Measurements from ENCODE around the gene ZNF804B. TPM values are rescaled to one million over a fixed set of nuclear protein-coding genes. Genes with fewer than 3 reads are reported as not detected.

The ZNF804B gene
- total RNA-seq (ENCODE audit: low replicate concordance) = not detected in 2 replicates

DNA sequence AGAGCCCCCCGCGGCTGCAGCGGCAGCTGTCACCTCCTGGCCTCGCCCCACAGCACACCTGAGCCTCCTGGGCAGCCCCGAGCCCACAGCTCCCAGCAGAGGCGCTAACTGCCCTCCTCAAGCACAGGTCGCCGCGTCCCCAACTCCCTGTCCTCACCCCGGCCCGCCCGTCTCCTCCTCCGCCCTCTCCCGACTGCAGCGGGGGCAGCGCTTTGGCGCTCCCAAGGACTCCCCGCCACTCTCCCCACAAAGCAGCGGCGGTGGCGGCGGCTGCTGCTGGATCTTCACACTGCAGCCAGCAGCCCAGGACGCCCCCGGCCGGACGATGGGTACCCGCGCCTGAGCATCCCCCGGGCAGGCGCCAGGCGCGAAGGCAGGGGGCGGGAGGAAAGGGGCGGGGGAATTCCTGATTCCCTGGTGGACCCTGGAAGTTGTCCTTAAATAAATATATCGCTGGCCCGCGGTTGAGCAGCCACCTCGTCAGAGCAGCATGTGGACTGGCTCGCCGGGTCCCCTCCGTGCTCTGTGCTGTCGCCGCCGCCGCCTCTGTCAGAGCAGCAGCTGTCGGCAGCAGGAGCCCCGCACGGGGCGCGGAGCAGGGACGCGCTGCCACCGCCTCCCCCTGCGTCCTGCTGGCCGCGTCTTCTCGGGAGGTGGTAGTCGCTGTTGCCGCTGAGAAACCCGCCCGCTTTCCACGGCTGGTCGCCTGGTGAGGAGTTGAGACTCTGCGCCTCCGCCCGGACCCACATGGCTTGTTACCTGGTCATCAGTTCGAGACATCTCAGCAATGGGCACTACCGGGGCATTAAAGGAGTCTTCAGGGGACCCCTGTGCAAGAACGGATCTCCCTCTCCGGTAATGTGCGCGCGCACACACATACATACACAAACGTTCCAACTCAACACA lies at the start of gene ZNF804B:
Gene ZNF804B (plus strand): TSS at position 471 of the 906 bp plus-strand sequence. CDS start 277 bp downstream, at position 748.
- DNase-seq (ENCODE audit: low spot score) = peak; percentile 85
- Histone ChIP-seq H4K20me1 (ENCODE audit: low read depth) (peaks cover 2% of the 10 kb centered on the region), H3K4me1 (peaks cover 8% of the 10 kb centered on the region), H3K79me2 (ENCODE audit: low read depth) (no peaks in the 10 kb centered on the region), H3K27me3 (peaks cover 68% of the 10 kb centered on the region), H3K9me3 (ENCODE audit: low read depth) (no peaks in the 10 kb centered on the region), H3K27ac (no peak within 1 kb of the TSS), H3F3A (ENCODE audit: low read depth) (peaks cover 12% of the 10 kb centered on the region), H3K36me3 (no peaks in the 10 kb centered on the region), H2AFZ (replicated peaks) (peak within 1 kb of the TSS; percentile 94), H3K9ac (no peak within 1 kb of the TSS), H3K4me2 (peak within 1 kb of the TSS; percentile 96), H3K4me3 (peak within 1 kb of the TSS; percentile 52)
- peak within 1 kb of the TSS; percentile 89 for H3K4me3 Mint-ChIP-seq
- H3K27ac Mint-ChIP-seq = no peak within 1 kb of the TSS
- peaks cover 11% of the 10 kb centered on the region for H3K4me1 Mint-ChIP-seq
- H3K36me3 Mint-ChIP-seq = no peaks in the 10 kb centered on the region
- H3K27me3 Mint-ChIP-seq (ENCODE audit: insufficient read depth, low read depth) = peaks cover 21% of the 10 kb centered on the region
- H3K9me3 Mint-ChIP-seq = no peaks in the 10 kb centered on the region
- TF ChIP-seq, protein P1, sequence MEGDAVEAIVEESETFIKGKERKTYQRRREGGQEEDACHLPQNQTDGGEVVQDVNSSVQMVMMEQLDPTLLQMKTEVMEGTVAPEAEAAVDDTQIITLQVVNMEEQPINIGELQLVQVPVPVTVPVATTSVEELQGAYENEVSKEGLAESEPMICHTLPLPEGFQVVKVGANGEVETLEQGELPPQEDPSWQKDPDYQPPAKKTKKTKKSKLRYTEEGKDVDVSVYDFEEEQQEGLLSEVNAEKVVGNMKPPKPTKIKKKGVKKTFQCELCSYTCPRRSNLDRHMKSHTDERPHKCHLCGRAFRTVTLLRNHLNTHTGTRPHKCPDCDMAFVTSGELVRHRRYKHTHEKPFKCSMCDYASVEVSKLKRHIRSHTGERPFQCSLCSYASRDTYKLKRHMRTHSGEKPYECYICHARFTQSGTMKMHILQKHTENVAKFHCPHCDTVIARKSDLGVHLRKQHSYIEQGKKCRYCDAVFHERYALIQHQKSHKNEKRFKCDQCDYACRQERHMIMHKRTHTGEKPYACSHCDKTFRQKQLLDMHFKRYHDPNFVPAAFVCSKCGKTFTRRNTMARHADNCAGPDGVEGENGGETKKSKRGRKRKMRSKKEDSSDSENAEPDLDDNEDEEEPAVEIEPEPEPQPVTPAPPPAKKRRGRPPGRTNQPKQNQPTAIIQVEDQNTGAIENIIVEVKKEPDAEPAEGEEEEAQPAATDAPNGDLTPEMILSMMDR (IDR thresholded peaks at IDR 0.05) = peak; percentile 26
- TF ChIP-seq EZH2phosphoT487 (IDR thresholded peaks at IDR 0.05) (peak; percentile 4), EZH2 (IDR thresholded peaks at IDR 0.05) (peak; percentile 60)

DNA sequence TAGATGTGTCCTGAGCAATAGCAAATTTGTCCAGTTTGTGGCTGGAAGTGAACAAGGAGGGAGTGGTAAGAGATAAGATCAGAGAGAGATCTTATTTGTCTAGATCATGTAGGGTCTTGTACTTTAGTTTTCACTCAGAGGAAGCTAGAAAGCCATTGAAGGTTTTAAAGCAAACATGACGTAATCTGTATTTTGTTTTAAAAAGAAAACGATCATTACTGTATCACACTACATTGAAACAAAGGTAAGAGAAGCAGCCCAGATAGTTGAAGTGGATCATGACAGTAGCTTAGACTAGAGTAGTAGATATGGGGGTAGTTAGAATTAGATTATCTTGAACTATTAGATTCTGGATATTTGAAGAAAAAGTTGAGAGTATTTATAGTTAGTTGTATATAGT lies 23.6 kb upstream of the ZNF804B start:
- no peak overlapping the region for H3K27ac Mint-ChIP-seq
- no peaks in the 10 kb centered on the region for H3K36me3 Mint-ChIP-seq
- H2AFZ ChIP-seq (replicated peaks) = no peak overlapping the region
- no peaks in the 10 kb centered on the region for H3F3A ChIP-seq (ENCODE audit: low read depth)
- H3K27ac ChIP-seq = no peak overlapping the region
- no peak for DNase-seq (ENCODE audit: low spot score)
- no peaks in the 10 kb centered on the region for H3K27me3 Mint-ChIP-seq (ENCODE audit: insufficient read depth, low read depth)
- H4K20me1 ChIP-seq (ENCODE audit: low read depth) = no peaks in the 10 kb centered on the region
- no peaks in the 10 kb centered on the region for H3K9me3 Mint-ChIP-seq
- no peaks in the 10 kb centered on the region for H3K9me3 ChIP-seq (ENCODE audit: low read depth)
- H3K4me3 Mint-ChIP-seq = no peak overlapping the region
- no peak for TF ChIP-seq EZH2phosphoT487 (IDR thresholded peaks at IDR 0.05)
- no peak overlapping the region for H3K4me3 ChIP-seq
- H3K36me3 ChIP-seq = no peaks in the 10 kb centered on the region
- H3K79me2 ChIP-seq (ENCODE audit: low read depth) = no peaks in the 10 kb centered on the region
- H3K9ac ChIP-seq = no peak overlapping the region
- H3K4me1 Mint-ChIP-seq = no peaks in the 10 kb centered on the region
- no peak overlapping the region for H3K4me2 ChIP-seq
- H3K4me1 ChIP-seq = no peaks in the 10 kb centered on the region
- H3K27me3 ChIP-seq = no peaks in the 10 kb centered on the region

DNA sequence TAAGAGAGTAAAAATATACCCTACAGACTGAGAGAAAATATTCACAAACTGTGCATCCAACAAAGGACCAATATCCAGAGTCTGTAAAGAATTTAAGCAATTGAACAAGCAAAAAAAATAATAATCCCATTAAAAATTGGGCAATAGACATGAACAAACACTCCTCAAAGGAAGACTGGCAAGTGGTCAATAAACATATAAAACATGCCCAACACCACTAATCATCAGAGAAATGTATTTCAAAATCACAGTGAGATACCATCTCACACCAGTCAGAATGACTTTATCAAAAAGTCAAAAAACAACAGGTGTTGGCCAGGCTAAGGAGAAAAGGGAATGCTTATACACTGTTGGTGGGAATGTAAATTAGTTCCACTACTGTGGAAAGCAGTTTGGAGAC lies 21.9 kb upstream of the ZNF804B start:
- Histone ChIP-seq H3K27me3 (no peaks in the 10 kb centered on the region), H3K27ac (no peak overlapping the region), H3K79me2 (ENCODE audit: low read depth) (no peaks in the 10 kb centered on the region), H3K4me2 (no peak overlapping the region), H3K9ac (no peak overlapping the region), H3K4me3 (no peak overlapping the region), H3K9me3 (ENCODE audit: low read depth) (no peaks in the 10 kb centered on the region), H3K36me3 (no peaks in the 10 kb centered on the region), H3K4me1 (peaks cover 8% of the 10 kb centered on the region), H2AFZ (replicated peaks) (no peak overlapping the region), H3F3A (ENCODE audit: low read depth) (no peaks in the 10 kb centered on the region), H4K20me1 (ENCODE audit: low read depth) (no peaks in the 10 kb centered on the region)
- no peak for DNase-seq (ENCODE audit: low spot score)
- H3K4me3 Mint-ChIP-seq = no peak overlapping the region
- H3K27me3 Mint-ChIP-seq (ENCODE audit: insufficient read depth, low read depth) = peaks cover 2% of the 10 kb centered on the region
- no peak overlapping the region for H3K27ac Mint-ChIP-seq
- H3K4me1 Mint-ChIP-seq = no peaks in the 10 kb centered on the region
- TF ChIP-seq, protein P1 (IDR thresholded peaks at IDR 0.05) = no peak
- TF ChIP-seq EZH2 (IDR thresholded peaks at IDR 0.05) (no peak), EZH2phosphoT487 (IDR thresholded peaks at IDR 0.05) (no peak)
- H3K9me3 Mint-ChIP-seq = no peaks in the 10 kb centered on the region
- no peaks in the 10 kb centered on the region for H3K36me3 Mint-ChIP-seq

DNA sequence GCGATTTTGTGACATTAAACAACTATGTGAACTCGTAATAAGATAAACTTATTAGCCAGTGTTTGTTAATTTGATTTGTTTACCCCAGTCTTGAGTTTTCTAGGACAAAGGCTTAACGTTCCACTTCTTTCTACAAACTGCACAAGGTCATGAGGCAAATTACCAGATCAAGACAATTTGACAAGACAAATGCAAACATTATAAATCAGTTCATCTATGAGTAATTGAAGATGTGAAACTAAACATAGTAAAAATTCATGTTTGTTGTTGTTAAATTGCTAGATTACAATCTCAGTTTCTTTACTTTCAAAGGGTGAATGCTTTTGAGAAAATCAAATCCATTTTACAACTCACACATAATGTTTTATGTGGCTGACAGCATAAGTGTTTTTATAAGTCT lies 13.4 kb upstream of the ZNF804B start:
- Mint-ChIP-seq H3K27me3 (ENCODE audit: insufficient read depth, low read depth) (peaks cover 1% of the 10 kb centered on the region), H3K36me3 (no peaks in the 10 kb centered on the region), H3K4me1 (no peaks in the 10 kb centered on the region), H3K4me3 (no peak overlapping the region), H3K9me3 (peaks cover 3% of the 10 kb centered on the region), H3K27ac (no peak overlapping the region)
- Histone ChIP-seq H3K79me2 (ENCODE audit: low read depth) (no peaks in the 10 kb centered on the region), H3K27me3 (no peaks in the 10 kb centered on the region), H3K27ac (no peak overlapping the region), H4K20me1 (ENCODE audit: low read depth) (no peaks in the 10 kb centered on the region), H3K4me1 (peaks cover 8% of the 10 kb centered on the region), H3K9me3 (ENCODE audit: low read depth) (no peaks in the 10 kb centered on the region), H3K4me3 (no peak overlapping the region), H3F3A (ENCODE audit: low read depth) (no peaks in the 10 kb centered on the region), H3K4me2 (no peak overlapping the region), H3K9ac (no peak overlapping the region), H3K36me3 (no peaks in the 10 kb centered on the region), H2AFZ (replicated peaks) (no peak overlapping the region)
- TF ChIP-seq EZH2 (IDR thresholded peaks at IDR 0.05) (no peak), EZH2phosphoT487 (IDR thresholded peaks at IDR 0.05) (no peak)
- TF ChIP-seq, protein P1 (IDR thresholded peaks at IDR 0.05) = no peak
- DNase-seq (ENCODE audit: low spot score) = no peak

All from neural progenitor cell (in vitro differentiated cells).